Measurements from ENCODE around the gene CARD10. TPM values are rescaled to one million over a fixed set of nuclear protein-coding genes. Genes with fewer than 3 reads are reported as not detected.
A peak's percentile ranks its signal among the peaks of the same experiment; 100 is the strongest.

The CARD10 gene
- total RNA-seq, 1 donor from 2014 or later: 9.0 TPM

DNA sequence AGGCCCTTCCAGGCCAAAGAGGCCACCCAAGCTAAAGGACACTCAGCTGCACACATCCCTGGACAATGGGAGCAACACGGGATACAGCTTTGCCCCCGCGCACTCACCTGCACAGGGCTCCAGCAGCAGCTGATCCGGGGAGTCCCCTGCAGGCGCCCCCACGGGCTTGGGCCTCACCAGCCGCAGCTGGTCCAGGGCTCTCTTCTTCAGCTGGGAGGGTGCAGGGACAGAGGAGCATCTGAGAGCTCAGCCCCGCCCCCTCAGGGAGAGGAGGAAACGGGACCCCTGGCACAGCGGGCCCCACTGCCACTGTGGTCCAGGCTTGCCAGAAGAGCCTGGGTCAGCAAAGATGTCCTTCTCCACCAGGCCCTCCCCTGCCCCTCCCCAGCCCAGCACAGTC lies 25.2 kb downstream of the CARD10 start:
- DNase-seq: no peak
- no peak overlapping the region for H3K4me3 ChIP-seq
- intact Hi-C loops (cut with micrococcal nuclease): no loop called here
- no peak overlapping the region for H3K27ac ChIP-seq (replicated peaks)
- H3K27me3 ChIP-seq (ENCODE audit: low read depth): peaks cover 63% of the 10 kb centered on the region
- TF ChIP-seq, protein P1, sequence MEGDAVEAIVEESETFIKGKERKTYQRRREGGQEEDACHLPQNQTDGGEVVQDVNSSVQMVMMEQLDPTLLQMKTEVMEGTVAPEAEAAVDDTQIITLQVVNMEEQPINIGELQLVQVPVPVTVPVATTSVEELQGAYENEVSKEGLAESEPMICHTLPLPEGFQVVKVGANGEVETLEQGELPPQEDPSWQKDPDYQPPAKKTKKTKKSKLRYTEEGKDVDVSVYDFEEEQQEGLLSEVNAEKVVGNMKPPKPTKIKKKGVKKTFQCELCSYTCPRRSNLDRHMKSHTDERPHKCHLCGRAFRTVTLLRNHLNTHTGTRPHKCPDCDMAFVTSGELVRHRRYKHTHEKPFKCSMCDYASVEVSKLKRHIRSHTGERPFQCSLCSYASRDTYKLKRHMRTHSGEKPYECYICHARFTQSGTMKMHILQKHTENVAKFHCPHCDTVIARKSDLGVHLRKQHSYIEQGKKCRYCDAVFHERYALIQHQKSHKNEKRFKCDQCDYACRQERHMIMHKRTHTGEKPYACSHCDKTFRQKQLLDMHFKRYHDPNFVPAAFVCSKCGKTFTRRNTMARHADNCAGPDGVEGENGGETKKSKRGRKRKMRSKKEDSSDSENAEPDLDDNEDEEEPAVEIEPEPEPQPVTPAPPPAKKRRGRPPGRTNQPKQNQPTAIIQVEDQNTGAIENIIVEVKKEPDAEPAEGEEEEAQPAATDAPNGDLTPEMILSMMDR (IDR thresholded peaks at IDR 0.05; ENCODE audit: borderline replicate concordance): no peak
- H3K4me1 ChIP-seq: peaks cover 25% of the 10 kb centered on the region
- no peaks in the 10 kb centered on the region for H3K9me3 ChIP-seq (replicated peaks)
- peaks cover 24% of the 10 kb centered on the region for H3K36me3 ChIP-seq

DNA sequence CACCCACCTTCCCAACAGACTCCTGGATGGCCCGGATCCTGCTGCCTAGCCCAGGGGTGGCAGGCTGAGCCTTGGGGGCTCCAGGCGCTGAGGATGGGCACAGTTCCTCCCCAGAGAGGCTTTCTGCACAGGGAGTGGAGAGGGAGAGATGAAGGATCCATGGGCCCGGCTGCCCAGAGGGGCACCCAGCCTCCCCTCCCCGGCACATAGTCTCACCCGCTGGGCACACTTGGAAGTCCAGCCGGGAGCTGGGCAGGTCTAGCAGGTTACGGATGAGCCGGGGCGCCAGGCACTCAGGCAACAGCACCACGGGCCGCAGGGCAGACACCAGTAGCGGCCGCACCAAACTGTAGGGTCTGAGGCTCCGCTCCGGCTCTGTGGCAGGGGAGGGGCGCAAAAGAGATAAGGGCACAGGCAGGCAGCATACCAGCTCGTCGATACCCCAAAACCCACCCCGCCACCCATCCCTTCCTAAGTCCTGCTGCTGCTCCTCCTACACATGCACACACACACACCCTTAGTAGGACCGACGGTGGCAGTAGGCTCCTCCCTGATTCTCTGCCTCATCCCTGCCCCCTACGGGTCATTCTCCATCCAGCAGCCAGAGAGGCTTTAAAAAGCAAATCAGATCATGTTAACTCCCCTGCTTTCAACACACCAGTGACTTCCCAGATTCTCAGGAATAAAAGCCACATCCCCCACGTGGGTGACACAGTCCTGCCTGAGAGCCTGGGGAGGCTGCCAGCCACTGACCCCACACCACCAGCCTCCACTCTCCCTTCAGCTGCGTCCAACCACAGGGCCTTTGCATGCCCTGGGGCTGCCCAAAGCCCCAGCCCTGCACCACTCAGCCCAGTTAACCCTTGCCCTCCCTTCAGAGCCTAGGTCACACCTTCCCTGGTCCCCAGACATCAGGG lies 26.5 kb downstream of the CARD10 start:
- Histone ChIP-seq H3K4me3 (no peak overlapping the region), H3K9me3 (replicated peaks) (no peaks in the 10 kb centered on the region), H3K27me3 (ENCODE audit: low read depth) (peaks cover 53% of the 10 kb centered on the region), H3K27ac (replicated peaks) (peak overlapping the region; percentile 40), H3K36me3 (peaks cover 24% of the 10 kb centered on the region), H3K4me1 (peaks cover 12% of the 10 kb centered on the region)
- DNase-seq: no peak
- TF ChIP-seq, protein P1 (IDR thresholded peaks at IDR 0.05; ENCODE audit: borderline replicate concordance): peak; percentile 47
- intact Hi-C loops (cut with micrococcal nuclease): no loop called here

DNA sequence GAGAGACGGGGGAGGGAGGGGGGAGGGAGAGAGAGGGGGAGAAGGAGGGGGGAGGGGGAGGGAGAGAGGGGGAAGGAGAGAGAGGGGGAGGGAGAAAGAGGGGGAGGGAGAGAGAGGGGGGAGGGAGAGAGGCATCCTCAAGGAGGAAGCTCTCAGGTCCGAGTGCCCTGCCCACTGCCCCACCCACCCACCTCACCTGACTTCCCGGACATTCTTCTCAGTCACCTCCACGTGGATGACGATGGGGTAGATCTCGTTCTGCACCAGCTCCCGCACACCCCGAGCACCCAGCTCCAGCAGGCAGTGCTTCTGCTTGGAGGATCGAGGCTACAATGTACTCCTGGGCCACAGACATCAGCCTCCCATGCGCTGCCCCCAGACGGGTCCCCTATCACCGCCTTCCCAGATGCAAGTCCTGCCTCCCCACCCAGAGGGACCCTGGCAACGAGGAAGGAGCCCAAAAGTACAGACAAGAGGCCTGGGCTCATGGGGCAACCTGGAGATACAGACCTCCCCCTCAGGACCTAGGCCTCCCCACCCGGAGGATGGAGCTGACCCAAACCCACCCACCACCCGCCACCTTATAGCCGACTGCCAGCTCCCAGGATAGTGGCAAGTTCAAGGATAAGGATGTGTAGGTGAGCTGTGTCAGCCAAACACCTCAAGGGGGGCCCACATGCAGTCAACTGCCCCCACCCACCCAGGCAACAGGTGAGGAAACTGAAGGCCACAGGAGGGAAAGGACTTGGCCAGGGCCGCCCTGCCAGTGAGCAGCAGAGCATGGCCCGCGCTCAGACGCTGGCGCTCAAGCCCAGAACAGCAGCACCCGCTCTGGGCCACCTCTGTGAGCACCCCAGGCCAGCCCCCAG lies 27.4 kb downstream of the CARD10 start:
- intact Hi-C loops (cut with micrococcal nuclease): no loop called here
- H3K27ac ChIP-seq (replicated peaks): no peak overlapping the region
- no peak overlapping the region for H3K4me3 ChIP-seq
- DNase-seq: no peak
- H3K9me3 ChIP-seq (replicated peaks): no peaks in the 10 kb centered on the region
- peaks cover 9% of the 10 kb centered on the region for H3K4me1 ChIP-seq
- TF ChIP-seq, protein P1 (IDR thresholded peaks at IDR 0.05; ENCODE audit: borderline replicate concordance): no peak
- peaks cover 21% of the 10 kb centered on the region for H3K36me3 ChIP-seq
- H3K27me3 ChIP-seq (ENCODE audit: low read depth): peaks cover 55% of the 10 kb centered on the region

DNA sequence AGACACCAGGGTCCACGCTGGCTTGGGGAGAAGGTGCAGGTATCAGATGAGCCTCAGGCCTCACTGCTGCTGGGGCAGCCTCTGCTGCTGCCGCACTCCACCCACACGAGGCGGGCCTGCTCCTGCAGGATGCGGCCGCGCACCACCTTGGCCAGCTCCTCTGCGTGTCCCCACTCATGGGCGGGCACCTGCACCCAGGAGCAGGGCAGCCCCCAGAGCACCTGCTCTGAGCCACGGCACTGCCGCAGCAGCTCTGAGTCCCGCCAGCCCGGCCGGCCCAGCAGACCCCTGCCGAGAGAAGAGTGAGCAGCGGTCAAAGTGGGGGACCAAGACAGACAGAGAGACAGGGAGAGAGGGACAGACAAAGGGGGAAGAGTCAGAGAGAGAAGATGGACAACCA lies 28.1 kb downstream of the CARD10 start:
- TF ChIP-seq, protein P1 (IDR thresholded peaks at IDR 0.05; ENCODE audit: borderline replicate concordance): no peak
- Histone ChIP-seq H3K9me3 (replicated peaks) (no peaks in the 10 kb centered on the region), H3K27ac (replicated peaks) (no peak overlapping the region), H3K4me1 (peaks cover 16% of the 10 kb centered on the region), H3K4me3 (no peak overlapping the region), H3K27me3 (ENCODE audit: low read depth) (peaks cover 55% of the 10 kb centered on the region), H3K36me3 (peaks cover 14% of the 10 kb centered on the region)
- DNase-seq: no peak
- intact Hi-C loops (cut with micrococcal nuclease): no loop called here

DNA sequence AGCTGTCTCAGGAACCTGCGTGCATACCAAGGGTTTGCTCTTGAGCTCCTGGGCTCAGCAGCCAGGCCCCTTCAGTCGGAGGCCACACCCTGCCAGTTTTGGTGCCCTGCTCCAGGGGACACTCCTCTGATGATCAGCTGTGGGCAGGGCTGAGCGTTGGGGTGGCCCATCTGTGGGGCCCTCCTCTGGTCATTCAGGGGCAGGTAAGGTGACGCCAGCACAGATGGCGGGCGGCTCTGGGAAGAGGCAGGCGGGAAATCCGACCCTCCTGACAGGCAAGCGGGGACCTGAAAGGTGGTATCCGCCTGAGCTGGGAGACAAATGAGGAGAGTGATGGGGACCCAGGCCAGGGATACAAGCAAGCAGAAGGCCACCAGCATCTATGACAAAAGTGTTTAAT lies 29.2 kb downstream of the CARD10 start:
- no peaks in the 10 kb centered on the region for H3K9me3 ChIP-seq (replicated peaks)
- H3K4me3 ChIP-seq: no peak overlapping the region
- peaks cover 7% of the 10 kb centered on the region for H3K36me3 ChIP-seq
- H3K27ac ChIP-seq (replicated peaks): no peak overlapping the region
- TF ChIP-seq, protein P1 (IDR thresholded peaks at IDR 0.05; ENCODE audit: borderline replicate concordance): no peak
- peaks cover 56% of the 10 kb centered on the region for H3K27me3 ChIP-seq (ENCODE audit: low read depth)
- DNase-seq: no peak
- intact Hi-C loops (cut with micrococcal nuclease): no loop called here
- peaks cover 26% of the 10 kb centered on the region for H3K4me1 ChIP-seq

All from left ventricle myocardium inferior (tissue), 1 donor.